Measurements from ENCODE around the gene XAB2.

XAB2 gene

DNA sequence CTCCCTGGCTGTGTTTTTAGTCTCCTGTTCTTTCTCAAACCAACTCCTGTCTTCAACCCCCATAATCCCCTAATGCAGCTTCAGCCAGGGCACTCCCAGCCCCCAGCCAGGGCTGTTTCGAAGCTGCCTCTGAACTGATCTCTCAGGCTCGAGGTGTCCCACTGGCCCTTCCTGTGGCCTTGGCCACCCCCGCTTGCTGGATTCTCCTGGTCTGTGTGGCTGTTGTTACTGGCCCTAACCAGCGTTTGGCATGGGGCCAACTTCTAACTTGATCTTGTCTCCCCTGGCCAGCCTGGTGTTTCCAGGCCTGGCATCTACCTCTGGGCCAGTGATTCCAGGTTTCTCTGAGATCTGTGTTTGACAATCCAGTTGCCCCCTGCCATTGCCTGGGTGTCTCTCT lies 11.0 kb downstream of the XAB2 start:
- Histone ChIP-seq H3F3A (ENCODE audit: control insufficient read depth, insufficient read depth) (no peaks in the 10 kb centered on the region), H3K27me3 (ENCODE audit: control insufficient read depth, low read length) (no peaks in the 10 kb centered on the region), H3K4me1 (ENCODE audit: control insufficient read depth, low read length) (no peaks in the 10 kb centered on the region), H3K9me3 (ENCODE audit: control insufficient read depth, insufficient read depth, low read length) (no peaks in the 10 kb centered on the region), H3K9me2 (replicated peaks; ENCODE audit: control insufficient read depth, low read length) (no peaks in the 10 kb centered on the region), H4K20me1 (ENCODE audit: control insufficient read depth, insufficient read depth, low read depth, low read length) (no peaks in the 10 kb centered on the region), H3K4me2 (ENCODE audit: low read length) (no peak overlapping the region), H3K36me3 (ENCODE audit: control insufficient read depth, low read length) (peaks cover 25% of the 10 kb centered on the region), H3K4me3 (ENCODE audit: low read length) (no peak overlapping the region), H3K27ac (ENCODE audit: low read depth, low read length) (no peak overlapping the region), H3K79me2 (ENCODE audit: control insufficient read depth, low read length) (no peaks in the 10 kb centered on the region)
- no peak for TF ChIP-seq EZH2phosphoT487 (IDR thresholded peaks at IDR 0.05; ENCODE audit: borderline replicate concordance, low read length)
- TF ChIP-seq, protein P1, sequence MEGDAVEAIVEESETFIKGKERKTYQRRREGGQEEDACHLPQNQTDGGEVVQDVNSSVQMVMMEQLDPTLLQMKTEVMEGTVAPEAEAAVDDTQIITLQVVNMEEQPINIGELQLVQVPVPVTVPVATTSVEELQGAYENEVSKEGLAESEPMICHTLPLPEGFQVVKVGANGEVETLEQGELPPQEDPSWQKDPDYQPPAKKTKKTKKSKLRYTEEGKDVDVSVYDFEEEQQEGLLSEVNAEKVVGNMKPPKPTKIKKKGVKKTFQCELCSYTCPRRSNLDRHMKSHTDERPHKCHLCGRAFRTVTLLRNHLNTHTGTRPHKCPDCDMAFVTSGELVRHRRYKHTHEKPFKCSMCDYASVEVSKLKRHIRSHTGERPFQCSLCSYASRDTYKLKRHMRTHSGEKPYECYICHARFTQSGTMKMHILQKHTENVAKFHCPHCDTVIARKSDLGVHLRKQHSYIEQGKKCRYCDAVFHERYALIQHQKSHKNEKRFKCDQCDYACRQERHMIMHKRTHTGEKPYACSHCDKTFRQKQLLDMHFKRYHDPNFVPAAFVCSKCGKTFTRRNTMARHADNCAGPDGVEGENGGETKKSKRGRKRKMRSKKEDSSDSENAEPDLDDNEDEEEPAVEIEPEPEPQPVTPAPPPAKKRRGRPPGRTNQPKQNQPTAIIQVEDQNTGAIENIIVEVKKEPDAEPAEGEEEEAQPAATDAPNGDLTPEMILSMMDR (IDR thresholded peaks at IDR 0.05; ENCODE audit: low read depth, low read length, poor library complexity, severe bottlenecking) = no peak

DNA sequence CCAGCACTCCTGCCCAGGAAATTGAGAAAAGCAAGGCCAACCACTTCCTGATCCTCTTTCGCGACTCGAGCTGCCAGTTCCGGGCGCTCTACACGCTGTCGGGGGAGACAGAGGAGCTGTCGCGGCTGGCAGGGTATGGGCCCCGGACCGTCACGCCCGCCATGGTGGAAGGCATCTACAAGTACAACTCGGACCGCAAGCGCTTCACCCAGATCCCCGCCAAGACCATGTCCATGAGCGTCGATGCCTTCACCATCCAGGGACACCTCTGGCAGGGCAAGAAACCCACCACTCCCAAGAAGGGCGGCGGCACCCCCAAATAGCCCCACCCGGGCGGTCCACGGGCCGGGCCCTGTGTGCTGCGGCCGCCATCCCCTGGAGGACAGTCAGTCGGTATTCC lies 11.6 kb downstream of the XAB2 start:
- Histone ChIP-seq H3K9me2 (replicated peaks; ENCODE audit: control insufficient read depth, low read length) (no peaks in the 10 kb centered on the region), H3F3A (ENCODE audit: control insufficient read depth, insufficient read depth) (no peaks in the 10 kb centered on the region), H4K20me1 (ENCODE audit: control insufficient read depth, insufficient read depth, low read depth, low read length) (no peaks in the 10 kb centered on the region), H3K9me3 (ENCODE audit: control insufficient read depth, insufficient read depth, low read length) (no peaks in the 10 kb centered on the region), H3K79me2 (ENCODE audit: control insufficient read depth, low read length) (no peaks in the 10 kb centered on the region), H3K27ac (ENCODE audit: low read depth, low read length) (no peak overlapping the region), H3K36me3 (ENCODE audit: control insufficient read depth, low read length) (peaks cover 20% of the 10 kb centered on the region), H3K4me2 (ENCODE audit: low read length) (no peak overlapping the region), H3K4me1 (ENCODE audit: control insufficient read depth, low read length) (no peaks in the 10 kb centered on the region), H3K27me3 (ENCODE audit: control insufficient read depth, low read length) (no peaks in the 10 kb centered on the region), H3K4me3 (ENCODE audit: low read length) (no peak overlapping the region)
- TF ChIP-seq EZH2phosphoT487 (IDR thresholded peaks at IDR 0.05; ENCODE audit: borderline replicate concordance, low read length) = no peak
- TF ChIP-seq, protein P1 (IDR thresholded peaks at IDR 0.05; ENCODE audit: low read depth, low read length, poor library complexity, severe bottlenecking) = no peak

DNA sequence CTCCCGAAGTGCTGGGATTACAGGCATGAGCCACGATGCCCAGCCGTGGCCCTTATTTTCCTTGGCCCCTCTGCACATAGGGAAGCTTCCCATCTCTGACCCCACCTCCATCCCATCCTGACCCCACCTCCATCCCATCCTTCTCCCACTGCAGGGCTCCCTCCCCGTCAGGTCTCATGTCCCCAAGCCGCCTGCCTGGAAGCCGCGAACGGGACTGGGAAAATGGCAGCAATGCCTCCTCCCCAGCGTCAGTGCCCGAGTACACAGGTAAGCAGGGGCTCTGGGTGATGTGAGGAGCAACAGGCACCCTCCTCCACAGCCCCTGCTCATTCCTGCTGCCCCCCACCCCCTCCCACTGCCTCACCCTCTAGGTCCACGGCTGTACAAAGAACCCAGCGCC lies 12.2 kb downstream of the XAB2 start:
- H3K36me3 ChIP-seq (ENCODE audit: control insufficient read depth, low read length) = peaks cover 18% of the 10 kb centered on the region
- H3K4me3 ChIP-seq (ENCODE audit: low read length) = no peak overlapping the region
- no peak overlapping the region for H3K27ac ChIP-seq (ENCODE audit: low read depth, low read length)
- H3F3A ChIP-seq (ENCODE audit: control insufficient read depth, insufficient read depth) = no peaks in the 10 kb centered on the region
- no peaks in the 10 kb centered on the region for H3K4me1 ChIP-seq (ENCODE audit: control insufficient read depth, low read length)
- H3K4me2 ChIP-seq (ENCODE audit: low read length) = no peak overlapping the region
- H3K27me3 ChIP-seq (ENCODE audit: control insufficient read depth, low read length) = no peaks in the 10 kb centered on the region
- H3K9me2 ChIP-seq (replicated peaks; ENCODE audit: control insufficient read depth, low read length) = no peaks in the 10 kb centered on the region
- H3K79me2 ChIP-seq (ENCODE audit: control insufficient read depth, low read length) = no peaks in the 10 kb centered on the region
- no peaks in the 10 kb centered on the region for H4K20me1 ChIP-seq (ENCODE audit: control insufficient read depth, insufficient read depth, low read depth, low read length)
- TF ChIP-seq, protein P1 (IDR thresholded peaks at IDR 0.05; ENCODE audit: low read depth, low read length, poor library complexity, severe bottlenecking) = no peak
- no peak for TF ChIP-seq EZH2phosphoT487 (IDR thresholded peaks at IDR 0.05; ENCODE audit: borderline replicate concordance, low read length)
- H3K9me3 ChIP-seq (ENCODE audit: control insufficient read depth, insufficient read depth, low read length) = no peaks in the 10 kb centered on the region

Data from DOHH2 (cell line).